Upper lobe of left lung (tissue), 6 donors: ENCODE measurements around the gene RGL3. TPM values are rescaled to one million over a fixed set of nuclear protein-coding genes. Genes with fewer than 3 reads are reported as not detected.

Source experiments
- ATAC-seq, 2 donors: fragments of 200-7000 bp; cut with Tn5 transposase; one replicate each; pipeline ENCODE4 v1.9.1; 2022; ENCODE audit warnings: mild to moderate bottlenecking in 2 of 2, moderate library complexity in 2 of 2; ENCODE audit not compliant: low FRiP score in 2 of 2
- DNase-seq, 2 donors: peaks; one replicate each; pipeline ENCODE4 v3.0.0-alpha.2; 2019 to 2020
- H3K27ac ChIP-seq, 4 donors: fragments of 200-600 bp; sonication (generic); one replicate each; pipeline ENCODE4 v1.5.1; 2016 to 2019
- H3K27me3 ChIP-seq, 4 donors: fragments of 200-600 bp; sonication (generic); one replicate each; pipeline ENCODE4 v1.5.1; 2017 to 2019
- H3K36me3 ChIP-seq, 4 donors: fragments of 200-600 bp; sonication (generic); one replicate each; pipeline ENCODE4 v1.5.1; 2016 to 2019
- H3K4me1 ChIP-seq, 4 donors: fragments of 200-600 bp; sonication (generic); one replicate each; pipeline ENCODE4 v1.5.1; 2018 to 2019
- H3K4me3 ChIP-seq, 4 donors: fragments of 200-600 bp; sonication (generic); one replicate each; pipeline ENCODE4 v1.5.1; 2017 to 2019; ENCODE audit warnings: mild to moderate bottlenecking in 2 of 4, moderate library complexity in 1 of 4
- H3K9me3 ChIP-seq, 4 donors: fragments of 200-600 bp; sonication (generic); one replicate each; pipeline ENCODE4 v1.5.1; 2018 to 2019
- CTCF ChIP-seq, 6 experiments: fragments of 450-650 bp in 4 of 6; fragments of 200-600 bp in 2 of 6; sonication (generic) in 2 of 6; IDR thresholded peaks; one replicate each; pipeline ENCODE4 v1.5.1; 2016 to 2019; ENCODE audit warnings: antibody characterized with exemption in 6 of 6
- EP300 ChIP-seq, 4 donors: sonication (generic); formaldehyde crosslinking; IDR thresholded peaks; one replicate each; pipeline ENCODE4 v1.5.1; 2017; ENCODE audit warnings: antibody characterized with exemption in 4 of 4, control low read depth in 2 of 4
- POLR2A ChIP-seq, 4 donors: fragments of 450-650 bp; IDR thresholded peaks; one replicate each; pipeline ENCODE4 v1.5.1; 2016 to 2017; ENCODE audit warnings: antibody characterized with exemption in 4 of 4, mild to moderate bottlenecking in 2 of 4
- POLR2AphosphoS5 ChIP-seq, 2 donors: sonication (generic); formaldehyde crosslinking; IDR thresholded peaks; one replicate each; pipeline ENCODE4 v1.5.1; 2017; ENCODE audit warnings: antibody characterized with exemption in 2 of 2
- WGBS, 2 donors: methylation state at CpG; one replicate each; pipeline ENCODE4 v1.1.5; 2017 to 2018; 5-methylcytosine and 5-hydroxymethylcytosine counted together
- small RNA-seq, 4 donors: library from RNA; depleted of rRNA; stranded (forward); fragments of <200 nt; gene quantifications; one replicate each; pipeline ENCODE3, GENCODE V24; 2016
- total RNA-seq, 6 donors: library from RNA; depleted of rRNA in 4 of 6; stranded (reverse); fragments of >200 nt in 4 of 6; gene quantifications; one replicate each; pipeline versions ENCODE4 v1.1.0 to v1.2.1, GENCODE V29; 2016 to 2021
- donor health status: DM: no; HTN: no; CAD: no; lungs with moderate emphysema.
- donor health status: DM: no; HTN: yes; CAD: no; lungs with severe emphysema.

The RGL3 gene
- total RNA-seq, 6 donors from 2014 or later = 18.5 to 242 (median 44.6) TPM

GRCh38 chr19:11347546-11348039, 71.5 kb downstream of the RGL3 start:
- peak overlapping the region in 1 of 4 donors; percentile 90 for H3K27ac ChIP-seq
- ATAC-seq = no peak

GRCh38 chr19:11346104-11346940, 72.8 kb downstream of the RGL3 start, which contains the start of the genes CCDC159 and TMEM205:
Gene CCDC159, plus strand, starts transcription at chr19:11346519. Its CDS starts 88 bp downstream, at chr19:11346607.
Gene TMEM205, minus strand, starts transcription at chr19:11346268. Its CDS starts 649 bp downstream, at chr19:11345619.
- Histone ChIP-seq H3K27me3 (no peaks in the 10 kb centered on the region), H3K4me3 (peak within 1 kb of the TSS; percentile 67 to 83 (median 76)), H3K9me3 (peaks cover 0 to 5% (median 1%) of the 10 kb centered on the region in 4 donors), H3K27ac (peak within 1 kb of the TSS; percentile 80 to 91 (median 90)), H3K4me1 (peaks cover 23 to 33% (median 27%) of the 10 kb centered on the region in 4 donors), H3K36me3 (peaks cover 0 to 4% (median 2%) of the 10 kb centered on the region in 4 donors)
- peak; percentile 97 for ATAC-seq
- TF ChIP-seq EP300 (IDR thresholded peaks at IDR 0.05) (peak in 1 of 4 donors; percentile 83), POLR2AphosphoS5 (IDR thresholded peaks at IDR 0.05) (peak in 1 of 2 donors; percentile 92), POLR2A (IDR thresholded peaks at IDR 0.05) (peak in 3 of 4 donors; percentile 46 to 84 (median 65)), CTCF (IDR thresholded peaks at IDR 0.05) (peak in 2 of 6 experiments; percentile 6 to 7)
- DNase-seq = peak; percentile 87 to 98
- 0 to 1% methylated on average over 6 to 47 of the region's 50 CpGs for WGBS, 2 donors

More at GRCh38 chr19:11347546-11348039, 71.5 kb downstream of the RGL3 start:
- DNase-seq = no peak
- Histone ChIP-seq H3K9me3 (peaks cover 0 to 5% (median 1%) of the 10 kb centered on the region in 4 donors), H3K36me3 (peaks cover 0 to 4% (median 2%) of the 10 kb centered on the region in 4 donors), H3K27me3 (no peaks in the 10 kb centered on the region), H3K4me3 (no peak overlapping the region), H3K4me1 (peaks cover 23 to 33% (median 27%) of the 10 kb centered on the region in 4 donors)
- TF ChIP-seq POLR2A (IDR thresholded peaks at IDR 0.05) (no peak), CTCF (IDR thresholded peaks at IDR 0.05) (no peak), EP300 (IDR thresholded peaks at IDR 0.05) (no peak), POLR2AphosphoS5 (IDR thresholded peaks at IDR 0.05) (no peak)
- WGBS, 2 donors = 74 to 75% methylated on average over 7 of the region's 7 CpGs

DNA sequence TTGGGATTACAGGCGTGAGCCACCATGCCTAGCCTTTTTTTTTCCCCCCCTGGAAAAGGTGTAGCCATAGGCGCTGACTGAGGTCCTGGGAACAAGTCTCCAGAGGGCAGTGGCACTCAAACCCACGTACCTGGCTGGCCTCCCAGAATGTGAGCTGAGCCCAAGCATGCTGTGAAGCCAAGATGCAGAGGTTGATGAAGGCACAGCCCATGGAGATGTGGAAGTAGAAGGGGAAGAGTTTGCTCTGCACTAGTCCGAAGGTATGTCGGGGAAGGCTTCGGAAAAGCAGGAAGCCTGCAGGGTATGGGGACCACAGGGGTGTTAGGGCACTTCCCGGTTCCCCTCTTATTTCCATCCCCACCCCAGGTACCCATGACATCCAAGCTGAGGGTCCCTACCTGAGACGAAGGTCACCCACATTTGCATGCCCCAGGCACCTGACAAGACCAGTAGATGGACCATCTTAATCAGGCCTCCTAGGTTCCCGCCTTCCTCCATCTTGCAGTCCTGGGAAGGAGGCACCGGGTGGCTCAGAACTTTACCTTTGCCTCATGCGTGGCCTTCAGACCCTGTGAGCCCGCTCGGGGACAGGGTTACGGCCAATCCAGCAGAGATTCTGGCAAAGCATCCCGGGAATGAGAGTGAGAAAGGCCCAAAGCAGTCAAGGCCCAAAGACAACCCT, 73.9 kb downstream of the RGL3 start:
- ATAC-seq (no peak), DNase-seq (no peak)
- Histone ChIP-seq H3K27me3 (no peaks in the 10 kb centered on the region), H3K36me3 (peaks cover 0 to 4% (median 2%) of the 10 kb centered on the region in 4 donors), H3K27ac (peak overlapping the region; percentile 80 to 91 (median 90)), H3K4me3 (peak overlapping the region in 3 of 4 donors; percentile 67 to 83 (median 82)), H3K9me3 (peaks cover 0 to 5% (median 1%) of the 10 kb centered on the region in 4 donors), H3K4me1 (peaks cover 23 to 36% (median 27%) of the 10 kb centered on the region in 4 donors)
- WGBS, 2 donors = 46 to 58% methylated on average over 13 to 15 of the region's 15 CpGs
- no peak for TF ChIP-seq CTCF (IDR thresholded peaks at IDR 0.05)
- TF ChIP-seq POLR2AphosphoS5 (IDR thresholded peaks at IDR 0.05) = no peak
- TF ChIP-seq POLR2A (IDR thresholded peaks at IDR 0.05) = no peak
- TF ChIP-seq EP300 (IDR thresholded peaks at IDR 0.05) = no peak

Small RNAs within 50 kb of the gene (small RNA-seq; reads per million reads assigned to genes)
- 0 reads per million in 4 donors for gene RF00019

Other genes with a start within 250 kb of the RGL3 start
- gene KANK2, start 221.8 kb downstream of the RGL3 start, total RNA-seq = 100 to 1,000 TPM; 144 to 295 (median 240) TPM
- 1 to 10 TPM in 1 of 6 donors, not detected in 5; 5.2 TPM for gene ANGPTL8, start 179.7 kb downstream of the RGL3 start, total RNA-seq
- 100 to 1,000 TPM in 3 of 6 donors, 10 to 100 TPM in 3; 34.5 to 203 (median 116) TPM for gene DOCK6, start 156.8 kb downstream of the RGL3 start, total RNA-seq
- not detected for gene TSPAN16, start 123.2 kb downstream of the RGL3 start, total RNA-seq
- 10 to 100 TPM; 22.6 to 59.2 (median 30.7) TPM for gene RAB3D, start 79.7 kb downstream of the RGL3 start, total RNA-seq
- gene TMEM205, start 73.0 kb downstream of the RGL3 start, total RNA-seq = 100 to 1,000 TPM in 3 of 6 donors, 10 to 100 TPM in 3; 85.9 to 260 (median 132) TPM
- gene CCDC159, start 72.8 kb downstream of the RGL3 start, total RNA-seq = 100 to 1,000 TPM in 1 of 6 donors, 10 to 100 TPM in 5; 17.5 to 176 (median 33.3) TPM
- gene PLPPR2, start 63.9 kb downstream of the RGL3 start, total RNA-seq = 10 to 100 TPM; 10.8 to 53.8 (median 26.0) TPM
- 10 to 100 TPM in 1 of 6 donors, 1 to 10 TPM in 4, under 1 TPM in 1; 0.89 to 13.6 (median 3.7) TPM for gene SWSAP1, start 44.6 kb downstream of the RGL3 start, total RNA-seq
- 10 to 100 TPM in 4 of 6 donors, 1 to 10 TPM in 2; 7.5 to 45.1 (median 15.5) TPM for gene EPOR, start 35.0 kb downstream of the RGL3 start, total RNA-seq
- gene ODAD3, start 15.8 kb upstream of the RGL3 start, total RNA-seq = 10 to 100 TPM in 1 of 6 donors, 1 to 10 TPM in 4, under 1 TPM in 1; 0.34 to 11.1 (median 4.1) TPM
- gene PRKCSH, start 16.3 kb upstream of the RGL3 start, total RNA-seq = 100 to 1,000 TPM; 124 to 341 (median 187) TPM
- under 1 TPM in 1 of 6 donors, not detected in 5; 0.03 TPM for gene ELAVL3, start 61.7 kb upstream of the RGL3 start, total RNA-seq
- gene ZNF653, start 86.5 kb upstream of the RGL3 start, total RNA-seq = 10 to 100 TPM in 3 of 6 donors, 1 to 10 TPM in 3; 6.8 to 30.4 (median 10.3) TPM
- gene ECSIT, start 109.8 kb upstream of the RGL3 start, total RNA-seq = 10 to 100 TPM; 32.1 to 77.5 (median 48.6) TPM
- 10 to 100 TPM in 5 of 6 donors, 1 to 10 TPM in 1; 3.1 to 47.9 (median 20.7) TPM for gene CNN1, start 119.5 kb upstream of the RGL3 start, total RNA-seq
- gene ELOF1, start 139.9 kb upstream of the RGL3 start, total RNA-seq = 10 to 100 TPM; 21.0 to 58.3 (median 42.9) TPM
- 100 to 1,000 TPM; 169 to 650 (median 349) TPM for gene ACP5, start 158.3 kb upstream of the RGL3 start, total RNA-seq
- gene ZNF627, start 178.2 kb upstream of the RGL3 start, total RNA-seq = 10 to 100 TPM in 3 of 6 donors, 1 to 10 TPM in 3; 3.9 to 14.8 (median 10.2) TPM